HEK293 (cell line): Measurements from ENCODE around the gene ZSWIM6.

ENCODE experiments used
- CTCF ChIA-PET: fragments of 350-600 bp; formaldehyde crosslinking; extraction: SDS; loops from one replicate; lab custom pipeline; 2021; ENCODE audit warnings: antibody characterized with exemption; lab: Yijun Ruan, JAX
- POLR2A ChIA-PET: fragments of 300-600 bp; formaldehyde crosslinking; extraction: SDS; loops from one replicate; lab custom pipeline; 2020; ENCODE audit warnings: antibody characterized with exemption, inconsistent platforms; lab: Yijun Ruan, JAX
- H3K27ac ChIP-seq: fragments of 200-500 bp; sonication (Bioruptor generic); 2 replicates; pipeline ENCODE4 v1.5.1; 2014; ENCODE audit warnings: low read depth, low read length, control low read depth, inconsistent platforms; ENCODE audit errors: extremely low read depth
- H3K36me3 ChIP-seq, 2 experiments: fragments of 200-500 bp in 1 of 2; sonication (Bioruptor generic) in 1 of 2; 1 replicate in 1 of 2; 2 replicates in 1 of 2; pipeline ENCODE4 v1.5.1; 2014 to 2017; ENCODE audit warnings: inconsistent platforms in 2 of 2, low read length in 2 of 2; ENCODE audit not compliant: control insufficient read depth in 2 of 2, insufficient read depth in 1 of 2
- H3K4me1 ChIP-seq: fragments of 200-500 bp; sonication (Bioruptor generic); 2 replicates; pipeline ENCODE4 v1.5.1; 2014; ENCODE audit warnings: mild to moderate bottlenecking, low read length, inconsistent platforms; ENCODE audit not compliant: control insufficient read depth, insufficient read depth
- H3K4me3 ChIP-seq: 2 replicates; pipeline ENCODE4 v1.5.1; 2011; ENCODE audit warnings: low read depth, mild to moderate bottlenecking, control low read depth, low read length, moderate library complexity
- H3K9me3 ChIP-seq: fragments of 200-500 bp; sonication (Bioruptor generic); 2 replicates; pipeline ENCODE4 v1.5.1; 2014; ENCODE audit warnings: low read depth, low read length, inconsistent platforms; ENCODE audit not compliant: control insufficient read depth, insufficient read depth
- BCL11B ChIP-seq: fragments of 450-650 bp; formaldehyde crosslinking; IDR thresholded peaks from 2 replicates; pipeline ENCODE4 v1.5.1; 2016; ENCODE audit warnings: low read depth, missing biosample characterization, missing genetic modification characterization
- FEZF1 ChIP-seq: fragments of 450-650 bp; formaldehyde crosslinking; IDR thresholded peaks from 2 replicates; pipeline ENCODE4 v1.5.1; 2016; ENCODE audit warnings: missing biosample characterization, missing genetic modification characterization
- GFI1B ChIP-seq: fragments of 450-650 bp; formaldehyde crosslinking; IDR thresholded peaks from 2 replicates; pipeline ENCODE4 v1.5.1; 2016; ENCODE audit warnings: missing biosample characterization, missing genetic modification characterization
- HOXD13 ChIP-seq: sonication (generic); formaldehyde crosslinking; IDR thresholded peaks from 2 replicates; pipeline ENCODE4 v1.8.0; 2022; ENCODE audit warnings: missing genetic modification reagents, borderline replicate concordance
- IKZF3 ChIP-seq: fragments of 450-650 bp; IDR thresholded peaks from 2 replicates; pipeline ENCODE4 v1.5.0; 2018; ENCODE audit warnings: missing biosample characterization, mild to moderate bottlenecking, missing genetic modification characterization, moderate library complexity
- MZF1 ChIP-seq: fragments of 450-650 bp; formaldehyde crosslinking; IDR thresholded peaks from 2 replicates; pipeline ENCODE4 v1.5.1; 2017; ENCODE audit warnings: missing biosample characterization, missing genetic modification characterization, borderline replicate concordance
- OSR2 ChIP-seq: fragments of 450-650 bp; formaldehyde crosslinking; IDR thresholded peaks from 2 replicates; pipeline ENCODE4 v1.5.1; 2016; ENCODE audit warnings: missing biosample characterization, missing genetic modification characterization
- PRDM1 ChIP-seq: fragments of 450-650 bp; formaldehyde crosslinking; IDR thresholded peaks from 2 replicates; pipeline ENCODE4; 2016; ENCODE audit warnings: missing biosample characterization, missing genetic modification characterization
- SP7 ChIP-seq: fragments of 450-650 bp; formaldehyde crosslinking; IDR thresholded peaks from 2 replicates; pipeline ENCODE4 v1.5.1; 2016; ENCODE audit warnings: missing biosample characterization, missing genetic modification characterization
- WT1 ChIP-seq: fragments of 450-650 bp; formaldehyde crosslinking; IDR thresholded peaks from 2 replicates; pipeline ENCODE4 v1.5.1; 2016; ENCODE audit warnings: missing biosample characterization, missing genetic modification characterization
- YY1 ChIP-seq: fragments of 450-650 bp; formaldehyde crosslinking; IDR thresholded peaks from 2 replicates; pipeline ENCODE4 v1.5.1; 2018; ENCODE audit warnings: missing biosample characterization, missing genetic modification characterization
- ZBTB48 ChIP-seq: fragments of 450-650 bp; formaldehyde crosslinking; IDR thresholded peaks from 2 replicates; pipeline ENCODE4 v1.5.1; 2016; ENCODE audit warnings: missing biosample characterization, missing genetic modification characterization
- ZIC2 ChIP-seq: fragments of 450-650 bp; formaldehyde crosslinking; IDR thresholded peaks from 2 replicates; pipeline ENCODE4 v1.5.1; 2016; ENCODE audit warnings: missing biosample characterization, missing genetic modification characterization
- ZNF341 ChIP-seq: fragments of 450-650 bp; formaldehyde crosslinking; IDR thresholded peaks from 2 replicates; pipeline ENCODE4; 2016; ENCODE audit warnings: low read depth, missing biosample characterization, missing genetic modification characterization
- ZNF501 ChIP-seq: fragments of 450-650 bp; formaldehyde crosslinking; IDR thresholded peaks from 2 replicates; pipeline ENCODE4 v1.5.1; 2016; ENCODE audit warnings: missing biosample characterization, missing genetic modification characterization
- ZNF561 ChIP-seq: fragments of 450-650 bp; IDR thresholded peaks from 2 replicates; pipeline ENCODE4 v1.5.1; 2018; ENCODE audit warnings: missing biosample characterization, missing genetic modification characterization, borderline replicate concordance
- ZNF596 ChIP-seq: fragments of 450-650 bp; IDR thresholded peaks from 2 replicates; pipeline ENCODE4 v1.5.0; 2018; ENCODE audit warnings: missing biosample characterization, mild to moderate bottlenecking, missing genetic modification characterization, moderate library complexity
- ZSCAN16 ChIP-seq: fragments of 450-650 bp; formaldehyde crosslinking; IDR thresholded peaks from 2 replicates; pipeline ENCODE4 v1.5.1; 2016; ENCODE audit warnings: missing biosample characterization, missing genetic modification characterization
- TF ChIP-seq, protein P1 (sequence below): fragments of 450-650 bp; formaldehyde crosslinking; IDR thresholded peaks from 2 replicates; pipeline ENCODE4 v1.5.1; 2016; ENCODE audit warnings: missing biosample characterization, missing genetic modification characterization
- TF ChIP-seq, protein P2 (sequence below): fragments of 450-650 bp; formaldehyde crosslinking; IDR thresholded peaks from 2 replicates; pipeline ENCODE4 v1.5.1; 2016; ENCODE audit warnings: missing biosample characterization, missing genetic modification characterization
- TF ChIP-seq, protein P3 (sequence below): fragments of 450-650 bp; formaldehyde crosslinking; IDR thresholded peaks from 2 replicates; pipeline ENCODE4 v1.5.1; 2016; ENCODE audit warnings: missing biosample characterization, missing genetic modification characterization
- TF ChIP-seq, protein P4 (sequence below): fragments of 450-650 bp; formaldehyde crosslinking; IDR thresholded peaks from 2 replicates; pipeline ENCODE4 v1.5.1; 2017; ENCODE audit warnings: missing biosample characterization, missing genetic modification characterization
- TF ChIP-seq, protein P5 (sequence below): fragments of 450-650 bp; formaldehyde crosslinking; IDR thresholded peaks from 2 replicates; pipeline ENCODE4 v1.5.1; 2016; ENCODE audit warnings: missing biosample characterization, missing genetic modification characterization, borderline replicate concordance

ZSWIM6 gene

DNA sequence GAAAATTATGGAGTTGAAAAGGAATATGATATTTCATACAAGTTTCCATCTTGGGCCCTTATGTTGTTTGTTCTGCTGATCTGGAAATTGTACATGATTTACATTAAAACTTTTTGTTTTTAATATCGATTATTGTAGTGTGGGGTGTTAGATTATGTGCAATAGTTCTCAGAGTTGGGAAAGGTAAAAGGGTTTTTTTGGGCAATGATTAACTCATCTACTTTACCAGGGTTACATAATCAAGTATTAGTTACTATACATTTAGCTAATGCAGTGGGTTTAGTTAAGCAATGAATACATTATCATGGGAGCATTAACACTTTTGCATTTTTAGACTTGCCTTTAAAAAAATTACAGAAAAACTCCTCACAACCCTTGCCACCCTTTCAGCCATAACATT, 134.0 kb downstream of the ZSWIM6 start:
- Histone ChIP-seq H3K4me3 (no peak overlapping the region), H3K27ac (no peak overlapping the region), H3K36me3 (no peaks in the 10 kb centered on the region), H3K9me3 (no peaks in the 10 kb centered on the region), H3K4me1 (peaks cover 32% of the 10 kb centered on the region)
- no peak for TF ChIP-seq ZNF341 (tag by site-specific recombination)
- TF ChIP-seq BCL11B (tag by site-specific recombination) = no peak
- no peak for TF ChIP-seq ZSCAN16 (tag by site-specific recombination)
- no peak for TF ChIP-seq ZBTB48 (tag by site-specific recombination)
- TF ChIP-seq OSR2 (tag by site-specific recombination) = no peak
- TF ChIP-seq HOXD13 (CRISPR knock-in tag) = no peak
- ChIA-PET POLR2A (no interaction called here), CTCF (interaction anchor here (1.2 kb wide), 1 partner anchor 302 kb away, joined by 3 read pairs; no protein-coding TSS in a partner anchor)

DNA sequence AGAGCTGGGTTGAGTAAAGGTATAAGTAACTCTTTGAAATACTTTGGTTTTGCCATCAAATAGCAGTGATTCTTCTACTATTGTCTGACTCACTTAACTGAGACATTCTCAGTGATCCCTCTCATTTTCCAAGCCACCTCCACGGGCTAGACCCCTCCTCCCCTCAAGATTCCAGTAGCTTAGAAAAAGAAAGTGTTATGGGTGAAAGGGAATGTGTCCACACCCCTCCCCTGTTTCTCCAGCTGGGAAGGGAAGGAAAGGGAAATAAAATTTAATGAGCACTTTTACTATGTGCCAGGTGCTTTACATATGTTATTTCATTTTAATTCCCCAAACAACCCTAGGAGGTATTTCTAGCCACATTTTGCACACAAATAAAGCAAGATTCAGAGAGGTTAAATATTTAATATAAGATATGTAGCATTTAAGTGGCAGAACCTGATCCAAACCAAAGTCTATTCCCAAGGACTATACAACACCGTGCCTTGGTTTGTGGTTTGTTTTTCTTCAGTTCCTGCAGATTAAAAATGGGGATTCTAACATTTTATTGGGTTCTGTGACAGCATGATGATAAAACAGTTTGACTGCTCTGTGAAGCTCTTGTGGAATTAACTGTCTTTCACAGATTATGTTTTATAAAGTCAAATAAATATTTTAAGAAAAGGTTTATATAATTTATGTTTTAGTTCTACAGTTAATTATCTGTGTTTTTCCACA, 135.9 kb downstream of the ZSWIM6 start:
- ChIA-PET POLR2A (interaction anchor here (1.6 kb wide), 1 partner anchor 136 kb away, joined by 7 read pairs; no protein-coding TSS in a partner anchor), CTCF (interaction anchor here (0.6 to 1.2 kb wide), 3 partner anchors 8 to 36 kb away, joined by 3 to 4 read pairs (median 3); no protein-coding TSS in a partner anchor)
- H3K36me3 ChIP-seq = peaks cover 0 to 4% of the 10 kb centered on the region in 2 experiments; a peak in 1 of 3 replicates
- H3K4me3 ChIP-seq = no peak overlapping the region
- no peak overlapping the region for H3K27ac ChIP-seq
- no peaks in the 10 kb centered on the region for H3K9me3 ChIP-seq
- H3K4me1 ChIP-seq = peaks cover 22% of the 10 kb centered on the region
- peak; percentile 39; the same call in 1 of the 2 replicates for TF ChIP-seq FEZF1 (tag by site-specific recombination)
- TF ChIP-seq IKZF3 = peak; percentile 62
- peak; percentile 91 for TF ChIP-seq PRDM1
- TF ChIP-seq ZNF596 (tag by site-specific recombination) = peak; percentile 34; the same call in 1 of the 2 replicates
- no peak for TF ChIP-seq ZNF501 (tag by site-specific recombination)
- peak; percentile 94 for TF ChIP-seq MZF1 (tag by site-specific recombination)
- TF ChIP-seq WT1 (tag by site-specific recombination) = 0 out of 2 replicates have a peak, but pooled peaks have one; percentile 20
- TF ChIP-seq GFI1B (tag by site-specific recombination) = no peak
- TF ChIP-seq, protein P1, sequence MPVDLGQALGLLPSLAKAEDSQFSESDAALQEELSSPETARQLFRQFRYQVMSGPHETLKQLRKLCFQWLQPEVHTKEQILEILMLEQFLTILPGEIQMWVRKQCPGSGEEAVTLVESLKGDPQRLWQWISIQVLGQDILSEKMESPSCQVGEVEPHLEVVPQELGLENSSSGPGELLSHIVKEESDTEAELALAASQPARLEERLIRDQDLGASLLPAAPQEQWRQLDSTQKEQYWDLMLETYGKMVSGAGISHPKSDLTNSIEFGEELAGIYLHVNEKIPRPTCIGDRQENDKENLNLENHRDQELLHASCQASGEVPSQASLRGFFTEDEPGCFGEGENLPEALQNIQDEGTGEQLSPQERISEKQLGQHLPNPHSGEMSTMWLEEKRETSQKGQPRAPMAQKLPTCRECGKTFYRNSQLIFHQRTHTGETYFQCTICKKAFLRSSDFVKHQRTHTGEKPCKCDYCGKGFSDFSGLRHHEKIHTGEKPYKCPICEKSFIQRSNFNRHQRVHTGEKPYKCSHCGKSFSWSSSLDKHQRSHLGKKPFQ (tag by site-specific recombination) = no peak
- peak; percentile 68 for TF ChIP-seq SP7 (tag by site-specific recombination)
- TF ChIP-seq, protein P2, sequence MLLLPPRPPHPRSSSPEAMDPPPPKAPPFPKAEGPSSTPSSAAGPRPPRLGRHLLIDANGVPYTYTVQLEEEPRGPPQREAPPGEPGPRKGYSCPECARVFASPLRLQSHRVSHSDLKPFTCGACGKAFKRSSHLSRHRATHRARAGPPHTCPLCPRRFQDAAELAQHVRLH (tag by site-specific recombination) = no peak
- peak; percentile 42; the same call in 1 of the 2 replicates for TF ChIP-seq ZIC2 (tag by site-specific recombination)
- 0 out of 2 replicates have a peak, but pooled peaks have one; percentile 37 for TF ChIP-seq ZNF561 (tag by site-specific recombination)
- TF ChIP-seq, protein P3, sequence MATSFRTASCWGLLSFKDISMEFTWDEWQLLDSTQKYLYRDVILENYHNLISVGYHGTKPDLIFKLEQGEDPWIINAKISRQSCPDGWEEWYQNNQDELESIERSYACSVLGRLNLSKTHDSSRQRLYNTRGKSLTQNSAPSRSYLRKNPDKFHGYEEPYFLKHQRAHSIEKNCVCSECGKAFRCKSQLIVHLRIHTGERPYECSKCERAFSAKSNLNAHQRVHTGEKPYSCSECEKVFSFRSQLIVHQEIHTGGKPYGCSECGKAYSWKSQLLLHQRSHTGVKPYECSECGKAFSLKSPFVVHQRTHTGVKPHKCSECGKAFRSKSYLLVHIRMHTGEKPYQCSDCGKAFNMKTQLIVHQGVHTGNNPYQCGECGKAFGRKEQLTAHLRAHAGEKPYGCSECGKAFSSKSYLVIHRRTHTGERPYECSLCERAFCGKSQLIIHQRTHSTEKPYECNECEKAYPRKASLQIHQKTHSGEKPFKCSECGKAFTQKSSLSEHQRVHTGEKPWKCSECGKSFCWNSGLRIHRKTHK (tag by site-specific recombination) = no peak
- no peak for TF ChIP-seq YY1 (tag by site-specific recombination)
- TF ChIP-seq, protein P4, sequence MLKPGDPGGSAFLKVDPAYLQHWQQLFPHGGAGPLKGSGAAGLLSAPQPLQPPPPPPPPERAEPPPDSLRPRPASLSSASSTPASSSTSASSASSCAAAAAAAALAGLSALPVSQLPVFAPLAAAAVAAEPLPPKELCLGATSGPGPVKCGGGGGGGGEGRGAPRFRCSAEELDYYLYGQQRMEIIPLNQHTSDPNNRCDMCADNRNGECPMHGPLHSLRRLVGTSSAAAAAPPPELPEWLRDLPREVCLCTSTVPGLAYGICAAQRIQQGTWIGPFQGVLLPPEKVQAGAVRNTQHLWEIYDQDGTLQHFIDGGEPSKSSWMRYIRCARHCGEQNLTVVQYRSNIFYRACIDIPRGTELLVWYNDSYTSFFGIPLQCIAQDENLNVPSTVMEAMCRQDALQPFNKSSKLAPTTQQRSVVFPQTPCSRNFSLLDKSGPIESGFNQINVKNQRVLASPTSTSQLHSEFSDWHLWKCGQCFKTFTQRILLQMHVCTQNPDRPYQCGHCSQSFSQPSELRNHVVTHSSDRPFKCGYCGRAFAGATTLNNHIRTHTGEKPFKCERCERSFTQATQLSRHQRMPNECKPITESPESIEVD = peak; percentile 82
- TF ChIP-seq, protein P5, sequence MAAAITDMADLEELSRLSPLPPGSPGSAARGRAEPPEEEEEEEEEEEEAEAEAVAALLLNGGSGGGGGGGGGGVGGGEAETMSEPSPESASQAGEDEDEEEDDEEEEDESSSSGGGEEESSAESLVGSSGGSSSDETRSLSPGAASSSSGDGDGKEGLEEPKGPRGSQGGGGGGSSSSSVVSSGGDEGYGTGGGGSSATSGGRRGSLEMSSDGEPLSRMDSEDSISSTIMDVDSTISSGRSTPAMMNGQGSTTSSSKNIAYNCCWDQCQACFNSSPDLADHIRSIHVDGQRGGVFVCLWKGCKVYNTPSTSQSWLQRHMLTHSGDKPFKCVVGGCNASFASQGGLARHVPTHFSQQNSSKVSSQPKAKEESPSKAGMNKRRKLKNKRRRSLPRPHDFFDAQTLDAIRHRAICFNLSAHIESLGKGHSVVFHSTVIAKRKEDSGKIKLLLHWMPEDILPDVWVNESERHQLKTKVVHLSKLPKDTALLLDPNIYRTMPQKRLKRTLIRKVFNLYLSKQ = no peak
